ENCODE data around the gene SSTR4.
"Not testable (repeated sequence)": the region's sequence is repeated elsewhere in the genome, so short reads cannot be mapped to it uniquely, and the experiment has no call there.

The SSTR4 gene, protein sequence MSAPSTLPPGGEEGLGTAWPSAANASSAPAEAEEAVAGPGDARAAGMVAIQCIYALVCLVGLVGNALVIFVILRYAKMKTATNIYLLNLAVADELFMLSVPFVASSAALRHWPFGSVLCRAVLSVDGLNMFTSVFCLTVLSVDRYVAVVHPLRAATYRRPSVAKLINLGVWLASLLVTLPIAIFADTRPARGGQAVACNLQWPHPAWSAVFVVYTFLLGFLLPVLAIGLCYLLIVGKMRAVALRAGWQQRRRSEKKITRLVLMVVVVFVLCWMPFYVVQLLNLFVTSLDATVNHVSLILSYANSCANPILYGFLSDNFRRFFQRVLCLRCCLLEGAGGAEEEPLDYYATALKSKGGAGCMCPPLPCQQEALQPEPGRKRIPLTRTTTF

DNA sequence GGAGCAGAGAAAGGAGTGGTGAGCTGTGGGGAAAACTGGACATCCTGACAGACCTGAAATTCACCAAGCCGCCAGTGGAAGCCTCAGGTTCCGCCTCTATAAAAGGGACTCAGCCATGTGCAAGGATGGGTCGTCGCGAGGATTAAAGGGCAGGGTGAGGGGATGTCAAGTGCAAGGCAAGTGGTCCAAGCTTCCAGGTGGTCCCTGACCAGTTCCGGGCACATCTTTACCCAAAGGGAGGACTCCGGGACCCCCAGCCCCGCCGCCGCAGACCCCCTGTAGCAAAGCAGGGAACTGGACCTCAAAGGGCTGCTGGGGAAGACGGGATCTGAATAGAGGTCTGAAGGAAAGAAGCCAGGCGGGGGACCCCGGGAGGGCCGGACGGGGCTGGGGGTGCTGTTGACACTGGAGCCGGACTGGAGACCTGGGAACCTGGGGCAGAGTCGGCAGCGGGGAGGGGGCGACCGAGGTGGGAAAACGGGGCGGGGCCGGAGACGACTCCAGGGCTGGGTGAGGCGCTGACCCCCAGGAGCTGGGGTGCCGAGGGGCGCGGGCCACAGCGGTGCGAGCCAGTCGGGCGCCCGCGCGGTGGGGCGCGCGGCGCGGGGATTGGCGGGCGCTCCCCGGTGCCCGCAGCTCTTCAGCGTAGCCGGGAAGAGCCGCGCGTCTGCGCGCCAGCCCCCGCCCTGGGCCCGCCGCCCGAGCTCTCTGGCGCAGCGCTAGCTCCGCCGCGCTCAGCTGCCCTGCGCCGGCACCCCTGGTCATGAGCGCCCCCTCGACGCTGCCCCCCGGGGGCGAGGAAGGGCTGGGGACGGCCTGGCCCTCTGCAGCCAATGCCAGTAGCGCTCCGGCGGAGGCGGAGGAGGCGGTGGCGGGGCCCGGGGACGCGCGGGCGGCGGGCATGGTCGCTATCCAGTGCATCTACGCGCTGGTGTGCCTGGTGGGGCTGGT is at the start of gene SSTR4:
Gene SSTR4, plus strand, starts transcription at position 592 of the 951 bp plus-strand sequence. Its CDS starts 172 bp downstream, at position 764.
- DNase-seq, result no peak

DNA sequence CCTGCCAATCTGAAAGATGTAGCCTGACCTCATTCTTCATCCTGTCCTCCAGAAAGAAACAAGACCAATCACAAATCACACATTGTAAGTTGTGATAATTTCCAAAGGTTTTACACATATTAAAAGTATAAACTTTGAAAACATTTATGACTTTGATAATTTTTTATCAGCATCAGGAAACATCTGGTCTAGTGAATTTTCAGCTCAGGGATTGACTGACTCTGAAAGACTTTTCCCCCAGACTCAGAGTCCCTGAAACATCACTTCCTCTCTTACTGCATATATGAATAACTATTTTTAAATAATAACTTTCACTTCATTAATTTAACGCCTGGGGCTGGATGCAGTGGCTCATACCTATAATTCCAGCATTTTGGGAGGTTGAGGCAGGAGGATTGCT is 48.5 kb upstream of the SSTR4 start:
- no peak for DNase-seq

DNA sequence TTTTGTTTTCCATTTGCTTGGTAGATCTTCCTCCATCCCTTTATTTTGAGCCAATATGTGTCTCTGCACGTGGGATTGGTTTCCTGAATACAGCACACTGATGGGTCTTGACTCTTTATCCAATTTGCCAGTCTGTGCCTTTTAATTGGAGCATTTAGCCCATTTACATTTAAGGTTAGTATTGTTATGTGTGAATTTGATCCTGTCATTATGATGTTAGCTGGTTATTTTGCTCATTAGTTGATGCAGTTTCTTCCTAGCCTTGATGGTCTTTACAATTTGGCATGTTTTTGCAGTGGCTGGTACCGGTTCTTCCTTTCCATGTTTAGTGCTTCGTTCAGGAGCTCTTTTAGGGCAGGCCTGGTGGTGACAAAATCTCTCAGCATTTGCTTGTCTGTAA is 43.7 kb upstream of the SSTR4 start:
- not testable (repeated sequence) for DNase-seq

DNA sequence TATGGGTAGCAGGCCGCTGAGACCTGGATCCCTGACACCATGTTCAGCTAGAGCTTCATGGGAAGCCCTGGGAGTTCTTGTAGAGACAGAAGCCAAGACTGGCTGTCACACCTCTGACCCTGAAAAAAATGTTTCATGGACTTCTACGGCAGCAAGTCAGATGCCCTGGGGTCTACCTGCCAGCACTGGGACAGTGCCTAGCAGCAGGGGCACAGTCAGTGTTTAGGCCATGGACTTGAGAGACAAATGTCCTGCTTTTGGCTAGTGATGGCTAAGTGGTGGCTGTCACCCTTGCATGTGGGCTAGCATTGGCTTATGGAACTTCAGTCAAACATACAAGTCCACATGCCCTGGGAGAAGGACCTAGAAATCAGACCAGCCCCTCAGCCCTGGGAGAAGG is 41.3 kb upstream of the SSTR4 start:
- DNase-seq, result no peak

DNA sequence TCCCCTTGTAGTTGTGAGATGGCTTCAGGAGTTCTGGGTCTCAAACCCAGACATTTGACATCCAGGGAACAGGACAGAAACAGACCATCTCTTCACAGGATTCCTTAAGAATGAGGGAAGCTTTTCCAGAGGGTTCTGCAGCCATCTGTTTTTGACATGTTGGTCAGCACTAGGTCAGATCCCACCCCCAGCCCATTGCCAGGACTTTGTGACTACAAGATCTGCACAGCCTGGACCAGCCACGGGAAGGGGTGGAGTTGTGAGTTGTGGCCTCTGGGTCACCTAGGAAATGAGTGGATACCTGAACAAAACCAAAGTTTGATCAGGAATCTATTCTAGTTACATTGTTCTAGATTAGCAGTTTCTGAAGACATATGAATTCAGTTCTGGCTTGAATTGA is 39.2 kb upstream of the SSTR4 start:
- no peak for DNase-seq

DNA sequence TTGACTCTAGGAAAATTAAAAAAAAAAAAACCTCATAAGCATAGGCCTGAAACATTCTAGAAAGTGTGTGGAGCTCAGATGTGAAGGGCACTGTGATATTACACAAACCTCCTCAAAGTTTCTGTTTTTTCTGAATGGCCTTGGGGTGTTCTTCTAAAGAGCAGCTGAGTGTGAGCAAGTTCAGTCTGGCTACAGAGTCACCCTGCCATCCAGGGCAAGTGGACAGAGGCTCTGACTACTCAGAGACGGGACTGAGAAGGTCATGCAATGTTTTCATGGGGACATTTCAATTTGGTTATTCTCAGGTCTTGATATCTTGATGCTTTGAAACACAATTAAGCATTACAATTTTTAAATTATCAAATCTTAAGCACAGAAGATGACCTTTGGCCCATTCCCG is 36.6 kb upstream of the SSTR4 start:
- no peak for DNase-seq

DNA sequence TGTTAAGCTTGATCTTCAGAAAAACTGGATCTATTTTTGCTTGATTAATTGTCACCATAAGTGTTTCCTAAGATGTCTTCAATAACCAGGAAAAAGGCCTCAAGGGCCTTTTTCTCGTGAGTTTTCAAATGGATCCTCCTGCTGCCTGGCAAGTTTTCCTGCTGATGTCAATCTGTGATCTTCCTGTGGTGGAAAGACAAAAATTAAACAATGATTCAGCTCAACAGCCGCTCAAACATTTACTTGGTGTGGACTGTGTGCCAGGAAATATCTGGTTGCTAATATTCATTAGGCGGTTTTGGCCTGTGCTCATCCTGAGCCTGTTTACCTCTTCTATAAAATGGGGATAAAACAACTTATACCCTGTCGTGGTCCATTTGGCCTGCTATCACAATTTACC is 35.4 kb upstream of the SSTR4 start:
- no peak for DNase-seq

DNA sequence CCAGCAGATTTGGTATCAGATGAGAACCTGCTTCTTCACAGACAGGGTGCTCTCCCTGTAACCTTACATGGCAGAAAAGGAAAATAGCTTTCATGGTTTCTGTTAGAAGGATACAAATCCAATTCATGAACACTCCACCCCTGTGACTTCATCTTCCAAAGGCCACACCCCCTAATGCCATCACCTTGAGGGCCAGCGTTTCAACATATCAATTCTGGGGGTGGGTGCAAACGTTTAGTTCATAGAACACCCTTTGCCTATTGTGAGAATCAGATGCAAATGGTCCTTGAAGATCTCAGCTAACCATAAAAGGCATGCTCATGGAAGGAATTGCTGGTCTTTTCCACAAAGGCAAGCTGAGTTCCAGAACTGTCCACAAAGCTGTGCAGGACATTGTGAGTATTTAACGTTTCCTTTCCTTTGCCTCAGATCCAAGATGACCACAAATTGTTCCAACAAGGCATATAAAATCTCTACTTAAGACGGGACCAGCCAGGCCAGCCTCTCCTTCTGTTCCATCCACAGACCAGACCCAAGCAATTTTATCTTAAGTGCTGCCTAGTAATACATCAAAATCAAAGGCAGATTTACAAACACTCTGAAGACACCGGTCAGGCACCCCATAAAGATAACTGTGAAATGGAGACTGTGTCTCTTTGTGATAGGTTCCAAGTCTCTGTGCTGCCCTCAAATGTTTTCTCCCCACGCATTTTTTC is 34.7 kb upstream of the SSTR4 start:
- no peak for DNase-seq

DNA sequence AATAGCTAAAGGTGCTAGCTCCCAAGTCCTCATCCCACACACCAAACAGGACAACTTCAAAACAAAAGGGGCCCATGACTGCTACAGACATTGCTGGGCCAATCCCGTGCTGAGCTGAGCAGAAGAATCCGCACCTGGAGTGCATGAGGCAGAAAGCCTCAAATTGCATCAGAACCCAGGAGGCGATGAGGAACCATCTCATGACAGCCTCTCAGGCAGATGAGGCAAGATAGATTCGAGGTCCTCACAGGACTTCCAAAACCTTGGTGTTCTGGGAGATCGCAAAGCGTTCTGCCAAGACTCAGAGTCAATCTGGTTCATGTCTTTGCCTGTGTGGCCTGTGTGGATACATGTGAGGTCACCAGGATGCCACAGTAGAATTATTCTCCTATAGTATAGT is 32.8 kb upstream of the SSTR4 start:
- DNase-seq, result no peak

DNA sequence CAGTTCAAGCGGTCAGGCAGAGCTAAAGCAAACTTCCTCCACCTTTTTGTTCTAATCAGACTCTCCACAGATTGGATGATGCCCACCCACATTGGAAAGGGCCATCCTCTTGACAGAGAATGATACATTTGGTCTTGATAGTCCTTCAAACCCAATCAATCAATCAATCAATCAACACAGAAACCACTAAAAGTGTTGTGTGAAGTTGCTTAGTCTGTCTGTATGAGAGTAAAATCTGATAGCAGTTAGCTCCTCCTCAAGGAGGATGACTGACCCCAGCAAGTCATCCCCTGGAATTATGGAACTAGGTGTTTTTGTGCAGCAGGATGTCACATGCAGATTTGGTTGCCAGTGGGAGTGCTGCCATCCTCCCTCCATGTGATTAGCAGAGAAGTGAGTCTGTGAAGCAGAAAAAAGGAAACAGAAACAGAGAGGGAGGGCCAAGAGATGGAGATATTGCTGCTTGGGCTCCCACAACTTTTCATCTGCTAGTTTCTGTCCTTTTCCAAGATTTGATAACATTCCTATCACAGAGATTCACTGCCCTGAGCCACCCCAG is 32.0 kb upstream of the SSTR4 start:
- no peak for DNase-seq

DNA sequence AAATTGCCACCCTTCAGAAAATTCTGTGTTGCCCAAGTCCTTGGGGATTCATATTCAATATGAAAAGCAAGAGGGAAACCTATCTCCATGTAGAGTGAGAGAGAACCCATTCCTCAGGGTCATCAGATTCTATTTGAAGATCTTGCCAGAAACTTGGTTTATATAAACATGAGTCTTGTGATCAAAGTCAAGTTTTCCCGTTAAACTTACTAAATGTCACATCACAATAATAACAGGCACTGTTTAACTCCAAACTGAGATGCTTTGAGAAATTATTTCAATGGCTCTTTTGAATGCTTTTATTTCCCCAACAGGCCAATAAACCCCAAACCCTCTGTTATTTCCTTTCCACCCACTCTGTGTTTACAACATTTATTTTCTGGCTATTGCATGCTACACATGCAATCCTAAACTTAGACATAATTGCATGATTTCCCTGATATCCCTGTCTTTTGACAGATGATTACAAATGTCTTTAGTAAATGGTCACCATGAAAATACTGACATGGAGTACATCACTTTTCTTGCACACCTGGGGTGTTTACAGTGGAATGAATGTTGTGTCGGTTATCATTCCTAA is 31.1 kb upstream of the SSTR4 start:
- no peak for DNase-seq

DNA sequence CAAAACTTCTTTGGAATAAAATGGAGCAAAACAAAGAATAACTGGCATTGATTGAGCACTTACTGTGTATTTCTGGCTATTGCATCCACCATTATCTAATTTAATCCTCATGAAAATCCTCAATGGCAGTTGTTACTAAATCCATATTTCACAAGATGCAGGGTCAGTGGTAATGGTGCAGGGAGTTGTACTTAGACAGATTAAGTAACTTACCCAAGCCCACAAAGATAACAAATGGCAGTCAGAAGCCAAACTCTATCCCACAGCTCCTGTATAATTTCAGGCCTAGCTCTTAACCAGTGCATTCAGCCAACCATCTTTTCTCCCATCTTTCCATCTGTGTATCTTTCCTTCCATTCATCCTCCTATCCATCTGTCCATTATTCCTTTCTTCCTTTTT is 29.3 kb upstream of the SSTR4 start:
- no peak for DNase-seq

DNA sequence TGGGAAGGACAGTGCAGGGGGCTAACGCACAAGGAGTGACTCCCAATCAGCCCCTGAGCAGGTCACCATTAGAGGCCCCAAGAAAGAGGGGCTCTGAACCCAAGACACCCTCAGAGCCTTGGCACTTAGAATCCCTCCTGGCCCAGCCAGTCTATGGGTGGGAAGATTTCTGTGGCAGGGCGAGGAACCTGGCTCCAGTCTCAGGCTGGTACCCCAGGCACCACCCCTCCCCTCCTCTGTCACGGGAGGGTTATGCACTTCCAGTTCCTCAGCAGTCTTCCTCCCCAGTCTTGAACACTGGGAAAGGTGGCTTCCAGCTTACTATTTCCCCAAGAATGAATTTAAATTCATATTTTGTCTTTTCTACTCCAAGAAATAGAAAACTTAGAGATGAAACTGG is 27.6 kb upstream of the SSTR4 start:
- no peak for DNase-seq

DNA sequence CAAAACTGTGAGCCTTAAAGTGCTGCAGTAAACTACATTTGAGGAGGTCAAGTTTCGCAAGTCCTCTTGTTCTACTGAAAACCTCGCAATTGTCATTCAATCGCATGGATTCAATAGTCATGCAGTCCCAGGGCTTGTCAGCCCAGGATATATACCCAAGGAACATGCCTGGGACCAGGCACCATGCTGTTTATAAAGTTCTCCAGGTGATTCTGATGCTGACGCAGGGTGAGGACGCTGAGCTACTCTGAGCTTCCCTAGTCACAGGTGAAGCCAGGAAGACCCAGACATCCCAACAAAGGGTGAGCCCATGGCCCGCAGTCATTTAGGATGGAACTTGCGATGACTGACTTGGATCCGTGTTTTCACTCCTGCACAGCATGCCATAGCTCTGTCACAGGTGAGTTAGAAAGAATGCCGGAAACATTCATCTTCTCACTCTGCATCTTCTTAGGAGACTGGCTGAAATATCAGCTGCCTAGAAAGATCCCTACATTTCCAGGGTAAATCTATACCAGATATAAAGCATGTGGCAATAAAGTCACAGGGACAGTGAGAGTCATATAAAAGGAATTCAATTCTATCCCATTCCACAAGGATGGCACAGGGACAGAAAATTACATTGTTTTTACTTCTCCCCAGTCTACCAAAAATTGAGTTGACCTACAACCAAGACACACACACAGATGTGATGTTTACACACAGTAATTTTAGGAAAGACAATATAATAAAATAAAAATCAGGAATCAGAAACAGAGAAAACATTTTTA is 27.0 kb upstream of the SSTR4 start:
- DNase-seq, result no peak

DNA sequence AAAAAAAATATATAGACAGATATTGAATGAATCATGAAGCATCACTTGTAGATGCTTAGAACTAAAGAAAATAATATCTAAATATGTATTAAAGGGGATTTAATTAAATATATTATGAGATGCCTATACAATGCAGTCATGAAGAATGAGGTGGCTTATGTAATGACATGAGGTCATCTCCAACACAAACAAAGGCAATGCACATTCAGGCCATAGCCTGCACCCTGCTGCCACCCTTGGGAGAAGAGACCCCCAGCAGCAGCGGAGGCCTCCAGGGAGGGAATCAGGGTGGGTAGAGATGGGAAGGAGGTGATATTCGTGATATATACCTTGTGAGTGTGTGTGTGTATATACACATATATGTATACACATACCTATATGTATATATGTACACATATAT is 26.4 kb upstream of the SSTR4 start:
- no peak for DNase-seq

DNA sequence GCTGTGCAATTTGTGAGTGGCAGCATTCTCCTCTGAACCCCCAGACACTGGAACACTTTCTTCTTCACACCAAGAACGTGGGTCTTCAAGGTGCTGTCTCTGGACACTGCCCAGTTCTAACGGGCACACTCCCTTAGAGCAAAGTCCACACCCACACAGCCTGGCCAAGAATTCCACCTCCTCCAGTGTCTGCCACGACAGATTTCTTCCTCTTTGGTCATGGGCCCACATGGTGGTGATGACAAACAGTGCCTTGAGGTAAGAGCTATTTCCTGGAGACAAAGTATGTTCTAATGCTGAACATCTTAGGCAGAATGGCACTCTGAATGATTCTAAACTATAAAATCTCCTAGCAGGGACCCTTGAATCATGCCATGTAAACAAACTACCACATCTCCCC is 25.5 kb upstream of the SSTR4 start:
- DNase-seq, result no peak

DNA sequence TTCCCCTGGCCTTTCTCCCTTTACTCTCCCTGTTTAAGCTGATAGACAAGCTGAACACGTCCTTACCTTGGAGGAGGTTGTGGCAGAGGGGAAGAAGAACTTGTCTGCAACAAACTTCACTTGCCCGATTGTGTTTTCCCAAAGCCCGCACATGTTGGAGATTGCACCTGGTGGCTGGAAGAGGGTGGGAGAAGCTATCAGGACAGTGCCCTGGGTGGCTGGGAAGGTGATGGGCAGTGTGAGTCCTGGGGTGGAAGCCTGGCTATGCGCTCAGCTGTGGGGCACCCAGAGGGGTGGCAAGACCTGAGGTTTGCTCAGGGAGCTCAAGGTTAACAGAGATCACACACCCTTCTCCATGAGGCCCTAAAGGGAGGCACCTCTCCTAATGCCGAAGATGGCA is 25.0 kb upstream of the SSTR4 start:
- no peak for DNase-seq

DNA sequence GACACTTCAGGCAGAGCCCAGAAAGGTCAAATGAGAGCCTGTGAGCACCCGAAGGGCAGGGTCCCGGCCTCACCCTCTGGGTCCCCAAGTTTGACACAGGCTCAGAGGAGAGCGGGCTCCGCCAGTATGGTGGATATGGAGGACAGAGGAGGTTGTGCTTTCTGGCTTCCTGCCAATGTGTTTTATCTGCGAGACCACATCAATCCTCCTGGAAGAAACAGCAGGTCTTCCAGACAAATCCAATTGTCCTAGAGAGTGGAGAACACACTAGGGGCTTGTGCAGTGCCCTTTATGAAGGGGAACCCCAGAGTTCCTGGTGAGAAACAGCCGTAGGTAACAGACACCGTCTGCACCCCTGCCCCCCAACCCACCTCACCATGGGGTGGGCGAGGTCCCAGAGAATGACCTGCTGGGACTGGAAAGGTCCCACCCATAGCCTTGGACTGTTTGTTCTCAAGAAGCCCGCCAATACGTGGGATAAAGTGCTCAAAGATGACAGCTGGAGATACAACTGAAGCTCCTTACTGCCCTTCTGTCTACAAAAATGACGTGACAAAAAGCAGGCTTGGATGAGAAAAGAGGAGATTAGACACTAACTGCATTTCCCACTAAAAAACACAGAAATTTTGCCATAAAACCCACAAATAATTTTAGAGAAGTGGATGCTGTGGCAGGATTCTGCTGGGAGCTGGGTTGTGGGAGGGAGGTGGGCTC is 23.9 kb upstream of the SSTR4 start:
- no peak for DNase-seq

DNA sequence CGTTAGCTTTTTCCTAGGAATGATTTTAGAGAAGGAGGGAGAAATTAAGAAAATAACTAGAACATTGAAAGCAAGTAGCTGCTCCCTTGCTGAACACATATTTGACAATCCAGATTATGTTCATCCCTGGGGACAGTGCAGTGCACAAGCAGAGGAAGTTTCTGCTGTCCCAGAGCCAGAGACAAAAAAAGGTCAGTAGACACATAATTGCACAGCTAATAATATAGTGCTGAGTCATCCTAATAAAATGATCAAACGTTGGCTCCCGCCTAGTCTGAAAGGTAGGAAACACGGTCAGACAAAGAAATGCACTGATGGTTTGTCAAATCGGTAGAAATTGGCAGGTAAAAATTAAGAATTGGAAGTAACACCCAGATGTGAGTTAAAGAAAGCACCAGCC is 21.7 kb upstream of the SSTR4 start:
- no peak for DNase-seq

DNA sequence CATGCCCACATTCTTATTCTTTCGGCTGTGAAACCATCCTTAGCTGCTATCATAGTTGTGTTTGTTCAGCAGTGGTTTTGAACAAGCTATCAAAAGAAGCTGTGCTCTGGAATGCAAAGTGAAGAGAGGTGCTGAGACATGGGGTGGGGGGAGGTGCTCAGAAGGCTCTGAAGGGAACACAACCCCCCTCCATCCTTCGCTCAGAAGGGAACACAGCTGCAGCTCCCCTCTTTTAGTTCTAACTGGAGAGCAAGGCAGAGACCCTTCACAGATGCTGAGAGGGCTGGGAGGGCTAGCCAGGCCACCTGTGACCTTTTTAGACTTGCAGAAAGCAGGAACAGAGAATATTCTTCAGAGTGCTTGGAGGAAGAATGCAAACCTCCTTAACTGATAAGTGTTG is 17.6 kb upstream of the SSTR4 start:
- no peak for DNase-seq

DNA sequence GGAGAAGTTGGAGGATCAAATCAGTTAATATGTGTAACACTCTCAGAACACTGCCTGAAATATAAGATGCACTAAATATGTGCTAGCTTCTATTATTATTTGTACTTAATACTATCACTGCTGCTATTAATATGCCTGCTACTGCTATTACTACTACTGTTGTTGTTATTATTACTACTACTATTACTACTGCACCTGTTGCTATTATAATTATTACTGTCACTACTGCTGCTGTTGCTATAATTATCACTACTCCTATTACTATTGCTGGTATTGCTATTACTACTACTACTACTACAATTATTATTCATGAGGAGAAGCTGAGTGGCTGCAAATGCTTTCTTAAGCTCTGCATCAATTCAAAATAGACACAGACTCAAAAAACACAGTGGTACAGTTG is 16.7 kb upstream of the SSTR4 start:
- no peak for DNase-seq

Data from hematopoietic multipotent progenitor cell treated with erythropoietin and hydrocortisone succinate and interleukin-3 and kit ligand, for 8 days (in vitro differentiated cells).